ENCODE measurements around the gene RNASE11.

Gene RNASE11

DNA sequence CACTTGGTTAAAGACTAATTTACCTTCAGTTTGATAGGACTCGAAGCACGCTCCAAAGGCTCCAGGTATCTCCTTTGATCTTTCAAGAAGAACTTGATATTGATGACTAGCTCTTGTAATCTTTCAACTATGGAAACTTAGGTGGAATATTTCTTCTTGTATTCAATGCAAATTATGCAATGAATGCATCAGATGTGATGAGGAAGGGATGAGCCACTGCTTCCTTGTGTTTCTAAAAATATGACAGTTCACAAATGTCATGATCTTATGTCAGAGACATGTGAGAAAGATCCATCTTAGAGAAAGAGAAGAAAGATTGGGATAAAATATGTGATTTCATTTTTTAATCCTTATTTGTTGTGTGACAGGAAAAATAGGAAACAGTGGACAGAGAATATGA lies 36.9 kb downstream of the RNASE11 start:
- DNase-seq (ENCODE audit: extremely low spot score, insufficient read length, low read depth) (no peak), FAIRE-seq (no peak)

DNA sequence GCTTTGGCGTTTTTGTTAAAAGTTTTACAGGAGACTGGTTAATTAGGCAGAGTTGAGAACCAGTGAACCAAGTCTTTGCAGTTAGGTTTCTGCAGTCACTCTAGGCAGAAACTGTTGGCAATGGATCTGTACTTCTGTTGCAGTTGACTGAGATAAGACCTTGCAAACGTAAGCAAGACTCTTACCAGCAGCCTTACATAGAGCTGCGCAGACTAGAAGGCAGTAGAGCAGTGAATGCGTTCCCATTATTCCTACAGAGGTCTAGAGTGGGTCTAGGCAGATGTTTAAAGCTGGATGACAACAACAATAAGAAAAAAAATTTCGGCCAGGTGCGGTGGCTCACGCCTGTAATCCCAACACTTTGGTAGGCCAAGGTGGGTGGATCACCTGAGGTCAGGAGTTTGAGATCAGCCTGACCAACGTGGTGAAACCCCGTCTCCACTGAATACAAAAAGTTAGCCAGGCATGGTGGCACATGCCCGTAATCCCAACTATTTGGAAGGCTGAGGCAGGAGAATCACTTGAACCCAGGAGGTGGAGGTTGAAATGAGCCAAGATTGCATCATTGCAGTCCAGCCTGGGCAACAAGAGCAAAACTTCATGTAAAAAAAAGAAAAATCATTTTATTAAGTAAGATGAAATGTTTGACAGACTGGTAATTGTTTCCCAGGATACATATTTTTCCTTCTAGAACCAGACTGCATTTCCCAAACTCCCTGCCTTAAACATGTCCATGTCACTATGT lies 39.2 kb downstream of the RNASE11 start:
- no peak for FAIRE-seq

DNA sequence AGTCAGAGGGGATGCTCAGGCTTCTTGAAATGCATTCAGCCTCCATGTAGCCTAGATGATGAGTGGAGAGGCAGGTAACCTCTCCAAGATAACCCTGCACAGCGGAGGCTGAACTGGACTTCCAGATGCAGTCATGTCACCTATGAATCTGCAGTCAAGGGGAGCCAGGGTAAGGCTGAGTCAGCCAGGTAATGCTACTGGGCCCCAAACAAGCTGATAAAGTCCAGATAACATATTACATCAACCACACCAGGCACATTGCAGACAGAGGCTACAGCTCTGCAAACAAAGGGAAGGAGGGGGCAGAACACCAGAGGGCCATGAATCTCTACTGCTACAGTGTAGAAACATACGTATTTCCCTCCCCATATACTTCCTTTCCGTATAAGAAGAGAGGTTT lies 40.9 kb downstream of the RNASE11 start:
- FAIRE-seq (no peak), DNase-seq (ENCODE audit: extremely low spot score, insufficient read length, low read depth) (no peak)

More for the DNA sequence above, 39.2 kb downstream of the RNASE11 start:
- no peak for DNase-seq (ENCODE audit: extremely low spot score, insufficient read length, low read depth)

DNA sequence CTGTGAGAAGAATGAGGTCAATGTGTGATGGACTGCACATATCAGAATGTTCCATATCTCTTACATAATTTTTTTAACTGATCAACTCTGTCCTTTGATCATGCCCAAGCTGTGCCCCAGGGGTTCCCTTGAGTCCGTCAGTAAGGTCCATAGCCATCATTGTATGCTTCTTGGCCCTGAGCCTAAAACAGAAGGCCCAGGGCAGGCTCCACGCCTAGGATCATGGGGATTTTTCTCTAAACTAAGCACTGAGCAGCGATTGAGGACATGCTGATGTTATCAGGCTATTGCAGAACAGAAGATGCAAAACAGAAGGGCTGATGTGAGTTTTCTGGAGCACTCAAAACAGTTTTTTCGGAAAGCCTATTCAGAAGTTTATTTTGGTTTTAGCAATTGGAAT lies 47.9 kb downstream of the RNASE11 start:
- FAIRE-seq: no peak
- no peak for DNase-seq (ENCODE audit: extremely low spot score, insufficient read length, low read depth)

Measured in GM18507 (cell line).